H1 (cell line): Measurements from ENCODE around the gene DSTN. TPM values are rescaled to one million over a fixed set of nuclear protein-coding genes. Genes with fewer than 3 reads are reported as not detected.

Source experiments
- CTCF ChIA-PET: fragments of 300-600 bp; sonication (Branson Sonifier 250); formaldehyde crosslinking; loops from one replicate; lab custom pipeline; 2021; ENCODE audit not compliant: partially characterized antibody; lab: Charles Lee
- POLR2A ChIA-PET: fragments of 300-600 bp; sonication (Branson Sonifier 250); formaldehyde crosslinking; loops from one replicate; lab custom pipeline; 2021; ENCODE audit warnings: inconsistent platforms; ENCODE audit not compliant: partially characterized antibody; lab: Charles Lee
- DNase-seq, 2 experiments: peaks; one replicate each; pipeline versions ENCODE4 v3.0.0 to v3.0.0-alpha.2; 2010 to 2022; ENCODE audit warnings: low spot score in 2 of 2, low read depth in 1 of 2, mixed read lengths in 1 of 2
- FAIRE-seq: peaks from 2 replicates; lab custom pipeline; 2011; peaks lifted over from hg19 to GRCh38; lab: Jason Lieb, UNC
- H2AFZ ChIP-seq: 2 replicates; pipeline ENCODE4 v1.8.1; 2012; ENCODE audit warnings: low read length, inconsistent platforms
- H2AK5ac ChIP-seq: 2 replicates; pipeline ENCODE4 v1.6.1; 2013; ENCODE audit warnings: low read depth, low read length
- H2BK120ac ChIP-seq: replicated peaks from 2 replicates; pipeline ENCODE3; 2013; ENCODE audit warnings: low read depth, low read length, inconsistent platforms
- H2BK12ac ChIP-seq: 2 replicates; pipeline ENCODE4 v1.6.1; 2013; ENCODE audit warnings: low read depth, low read length
- H2BK15ac ChIP-seq: 2 replicates; pipeline ENCODE4 v1.6.1; 2013; ENCODE audit warnings: low read length
- H2BK20ac ChIP-seq: 2 replicates; pipeline ENCODE4 v1.6.1; 2013; ENCODE audit warnings: low read length
- H2BK5ac ChIP-seq: 2 replicates; pipeline ENCODE4 v1.6.1; 2013; ENCODE audit warnings: low read depth, low read length
- H3K14ac ChIP-seq: 2 replicates; pipeline ENCODE4 v1.6.1; 2013; ENCODE audit warnings: inconsistent platforms; ENCODE audit not compliant: insufficient read length
- H3K18ac ChIP-seq: 2 replicates; pipeline ENCODE4 v1.6.1; 2013; ENCODE audit warnings: low read length; ENCODE audit errors: extremely low read depth
- H3K23ac ChIP-seq: 2 replicates; pipeline ENCODE4 v1.6.1; 2013; ENCODE audit warnings: inconsistent platforms; ENCODE audit not compliant: insufficient read length
- H3K23me2 ChIP-seq: 2 replicates; pipeline ENCODE4 v1.6.1; 2013; ENCODE audit warnings: low read depth, low read length
- H3K27ac ChIP-seq: 2 replicates; pipeline ENCODE4 v1.6.1; 2011; ENCODE audit warnings: low read depth, low read length, inconsistent platforms
- H3K27me3 ChIP-seq, 4 experiments: replicated peaks in 1 of 4; 1 replicate in 1 of 4; 2 replicates in 3 of 4; pipeline versions ENCODE4 v1.6.1 to v1.8.1; 2011 to 2013; ENCODE audit warnings: low read length in 3 of 4, mild to moderate bottlenecking in 3 of 4, inconsistent platforms in 2 of 4, mixed read lengths in 2 of 4, moderate library complexity in 1 of 4; ENCODE audit not compliant: control insufficient read depth in 3 of 4, insufficient read depth in 3 of 4; ENCODE audit errors: extremely low read depth in 1 of 4
- H3K36me3 ChIP-seq, 4 experiments: 2 replicates each; pipeline versions ENCODE4 v1.6.1 to v1.8.1; 2011 to 2013; ENCODE audit warnings: mild to moderate bottlenecking in 4 of 4, low read length in 3 of 4, moderate library complexity in 2 of 4, control low read depth in 1 of 4, inconsistent platforms in 1 of 4; ENCODE audit not compliant: insufficient read depth in 4 of 4, control insufficient read depth in 2 of 4
- H3K4ac ChIP-seq: replicated peaks from 2 replicates; pipeline ENCODE3; 2013; ENCODE audit warnings: low read length, low read depth, mixed read lengths, inconsistent platforms; ENCODE audit not compliant: insufficient read length
- H3K4me1 ChIP-seq, 4 experiments: replicated peaks in 1 of 4; 1 replicate in 1 of 4; 2 replicates in 3 of 4; pipeline versions ENCODE4 v1.6.1 to v1.8.1; 2011 to 2013; ENCODE audit warnings: low read length in 3 of 4, inconsistent platforms in 2 of 4, mixed read lengths in 1 of 4; ENCODE audit not compliant: insufficient read depth in 4 of 4, control insufficient read depth in 3 of 4
- H3K4me2 ChIP-seq, 2 experiments: 2 replicates each; pipeline versions ENCODE4 v1.6.1 to v1.8.1; 2011 to 2013; ENCODE audit warnings: low read depth in 2 of 2, low read length in 2 of 2, control low read depth in 1 of 2, inconsistent platforms in 1 of 2, mild to moderate bottlenecking in 1 of 2; ENCODE audit not compliant: insufficient read depth in 1 of 2
- H3K4me3 ChIP-seq, 4 experiments: fragments of 200-600, 300-600 bp in 1 of 4; sonication (generic), shearing (Covaris generic), sonication (Bioruptor Twin) in 1 of 4; 2 replicates each; pipeline versions ENCODE4 v1.5.1 to v1.8.1; 2011 to 2016; ENCODE audit warnings: low read length in 4 of 4, low read depth in 3 of 4, control low read depth in 2 of 4, inconsistent platforms in 2 of 4, mild to moderate bottlenecking in 2 of 4, mixed read lengths in 1 of 4, moderate library complexity in 1 of 4; ENCODE audit not compliant: insufficient read depth in 2 of 4; ENCODE audit errors: extremely low read depth in 1 of 4
- H3K56ac ChIP-seq: replicated peaks from 2 replicates; pipeline ENCODE3; 2013; ENCODE audit warnings: low read depth, mild to moderate bottlenecking, mixed read lengths, low read length, inconsistent platforms; ENCODE audit not compliant: insufficient read length
- H3K79me1 ChIP-seq: 2 replicates; pipeline ENCODE4 v1.6.1; 2013; ENCODE audit warnings: low read depth, low read length, control low read depth
- H3K79me2 ChIP-seq, 2 experiments: 2 replicates each; pipeline versions ENCODE4 v1.6.1 to v1.8.1; 2012 to 2013; ENCODE audit warnings: low read length in 2 of 2, mild to moderate bottlenecking in 2 of 2, inconsistent platforms in 1 of 2; ENCODE audit not compliant: insufficient read depth in 2 of 2, control insufficient read depth in 1 of 2
- H3K9ac ChIP-seq, 4 experiments: replicated peaks in 1 of 4; 1 replicate in 1 of 4; 2 replicates in 3 of 4; pipeline versions ENCODE4 v1.6.1 to v1.8.1; 2011 to 2013; ENCODE audit warnings: low read depth in 3 of 4, low read length in 3 of 4, control low read depth in 2 of 4, mild to moderate bottlenecking in 2 of 4, moderate library complexity in 2 of 4, inconsistent platforms in 1 of 4; ENCODE audit errors: extremely low read depth in 1 of 4
- H3K9me3 ChIP-seq, 2 experiments: 2 replicates each; pipeline versions ENCODE4 v1.6.1 to v1.8.1; 2012 to 2013; ENCODE audit warnings: mild to moderate bottlenecking in 2 of 2, moderate library complexity in 2 of 2, control low read depth in 1 of 2, inconsistent platforms in 1 of 2, low read depth in 1 of 2, low read length in 1 of 2, mixed read lengths in 1 of 2; ENCODE audit not compliant: insufficient read depth in 2 of 2
- H4K20me1 ChIP-seq, 2 experiments: replicated peaks in 1 of 2; 2 replicates each; pipeline versions ENCODE3 to v1.8.1; 2011 to 2013; ENCODE audit warnings: inconsistent platforms in 2 of 2, low read length in 2 of 2, mild to moderate bottlenecking in 1 of 2; ENCODE audit not compliant: insufficient read depth in 2 of 2, control insufficient read depth in 1 of 2
- H4K5ac ChIP-seq: 2 replicates; pipeline ENCODE4 v1.6.1; 2013; ENCODE audit warnings: low read length, low read depth, mixed read lengths, inconsistent platforms; ENCODE audit not compliant: insufficient read length
- H4K8ac ChIP-seq: 2 replicates; pipeline ENCODE4 v1.8.0; 2013; ENCODE audit warnings: mild to moderate bottlenecking, moderate library complexity, low read length, inconsistent platforms; ENCODE audit not compliant: insufficient read depth; ENCODE audit errors: extremely low read depth
- H4K91ac ChIP-seq: replicated peaks from 2 replicates; pipeline ENCODE3; 2013; ENCODE audit warnings: low read length, mixed read lengths, inconsistent platforms; ENCODE audit not compliant: insufficient read length
- ASH2L ChIP-seq: fragments of 200-600, 300-600 bp; sonication (generic); IDR thresholded peaks from one replicate; pipeline ENCODE4 v1.7.1; 2017; ENCODE audit warnings: low read length
- KDM1A ChIP-seq: fragments of 200-600, 300-600 bp; sonication (generic); IDR thresholded peaks from 2 replicates; pipeline ENCODE4 v1.7.1; 2016; ENCODE audit warnings: mild to moderate bottlenecking, low read length, borderline replicate concordance
- NANOG ChIP-seq: IDR thresholded peaks from 2 replicates; pipeline ENCODE4 v1.6.1; 2011; ENCODE audit warnings: low read length, low read depth, mild to moderate bottlenecking, inconsistent platforms; ENCODE audit not compliant: insufficient read depth, poor library complexity, severe bottlenecking
- PHF8 ChIP-seq: fragments of 200-600 bp; sonication (generic); conservative IDR thresholded peaks from 2 replicates; pipeline ENCODE4 v1.7.1; 2012; ENCODE audit warnings: low read depth, mild to moderate bottlenecking, inconsistent platforms, low read length, moderate library complexity
- POU5F1 ChIP-seq: IDR thresholded peaks from 2 replicates; pipeline ENCODE4 v1.6.1; 2011; ENCODE audit warnings: low read depth, mild to moderate bottlenecking, low read length, moderate library complexity
- RBBP5 ChIP-seq: IDR thresholded peaks from 2 replicates; pipeline ENCODE4 v1.7.1; 2012; ENCODE audit warnings: low read depth, mild to moderate bottlenecking, inconsistent platforms, low read length, moderate library complexity, borderline replicate concordance
- RFX5 ChIP-seq: IDR thresholded peaks from 2 replicates; pipeline ENCODE4 v1.6.1; 2011; ENCODE audit warnings: low read depth, low read length, improper control_type of control experiment, borderline replicate concordance
- RNF2 ChIP-seq: fragments of 200-900, 300-1000 bp; sonication (generic); IDR thresholded peaks from 2 replicates; pipeline ENCODE4 v1.7.1; 2016; ENCODE audit warnings: borderline replicate concordance, low read depth, mild to moderate bottlenecking, antibody characterized with exemption, low read length; ENCODE audit not compliant: poor library complexity, severe bottlenecking; ENCODE audit errors: missing control alignments
- RXRA ChIP-seq: IDR thresholded peaks from 2 replicates; pipeline ENCODE4 v1.6.1; 2011; ENCODE audit warnings: low read depth, mild to moderate bottlenecking, low read length, moderate library complexity; ENCODE audit not compliant: insufficient read depth
- SIRT6 ChIP-seq: IDR thresholded peaks from one replicate; pipeline ENCODE4 v1.7.1; 2012; ENCODE audit warnings: low read length, inconsistent platforms
- SUZ12 ChIP-seq: fragments of 200-600 bp; sonication (generic); IDR thresholded peaks from 2 replicates; pipeline ENCODE4 v1.6.1; 2012; ENCODE audit warnings: mild to moderate bottlenecking, inconsistent platforms, low read length, moderate library complexity, mixed read lengths
- polyA plus RNA-seq, 7 experiments: library from polyadenylated mRNA; depleted of rRNA in 3 of 7; stranded (reverse) in 5 of 7; unstranded in 2 of 7; fragments of >200 nt in 5 of 7; fragments of 200-250 nt in 2 of 7; gene quantifications; 1 replicate in 5 of 7; 2 replicates in 1 of 7; 4 replicates in 1 of 7; pipeline versions ENCODE4 v1.2.1 to v1.2.3, GENCODE V29; 2011 to 2013; ENCODE audit warnings: missing spikeins in 2 of 7, mixed read lengths in 2 of 7
- total RNA-seq: library from RNA; stranded (reverse); fragmentation: NEBNext Ultra II Directional; extraction: Animal tissue kit (Norgen Biotek cat#: 25700); gene quantifications from 2 replicates; pipeline ENCODE4 v1.2.1, GENCODE V29; 2021
- TF ChIP-seq, protein P1 (sequence below): IDR thresholded peaks from 2 replicates; pipeline ENCODE4 v1.6.1; 2012; ENCODE audit warnings: inconsistent platforms

Gene DSTN
- total and polyA plus RNA-seq, 2 of the 8 experiments (the other 6 are each of a cell fraction or from before 2014, with no cell fraction given), result 43.3 to 208 TPM

DNA sequence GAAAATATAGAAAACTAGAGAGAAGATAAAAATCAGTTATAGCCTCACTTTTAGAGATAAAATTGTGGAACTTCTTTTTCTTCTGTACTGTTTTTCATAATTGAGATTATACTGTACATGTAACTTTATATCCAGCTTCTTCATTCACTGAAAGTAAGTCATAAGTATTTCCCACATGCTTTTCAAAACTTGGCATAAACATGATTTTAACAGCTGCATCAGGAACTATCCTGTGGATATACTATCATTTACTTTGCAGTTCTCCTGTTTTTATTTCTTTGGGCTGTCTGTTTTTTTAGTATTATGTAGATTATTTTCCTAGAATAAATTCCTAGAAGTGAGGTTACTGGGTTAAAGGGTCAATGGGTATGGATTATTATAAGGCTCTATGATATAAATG, 14.8 kb downstream of the DSTN start:
- H3K23me2 ChIP-seq, result no peaks in the 10 kb centered on the region; the same call in 1 of the 2 replicates
- no peaks in the 10 kb centered on the region for H3K36me3 ChIP-seq
- POLR2A ChIA-PET, result interaction anchor here (1.0 kb wide), 2 partner anchors 7 to 9 kb away, joined by 3 to 5 read pairs; no protein-coding TSS in a partner anchor
- H3K56ac ChIP-seq, result no peak overlapping the region
- FAIRE-seq (no peak), DNase-seq (no peak)
- no peak overlapping the region for H2BK20ac ChIP-seq
- H3K27me3 ChIP-seq, result no peaks in the 10 kb centered on the region
- H4K8ac ChIP-seq, result no peak overlapping the region
- H3K79me1 ChIP-seq, result peaks cover 8% of the 10 kb centered on the region
- H3K9ac ChIP-seq, result no peak overlapping the region
- no peak overlapping the region for H3K4me3 ChIP-seq
- TF ChIP-seq NANOG (no peak), ASH2L (no peak), POU5F1 (no peak), PHF8 (no peak), KDM1A (no peak), SUZ12 (no peak), RNF2 (no peak), RFX5 (no peak), RXRA (no peak), SIRT6 (no peak), RBBP5 (no peak)
- TF ChIP-seq, protein P1, sequence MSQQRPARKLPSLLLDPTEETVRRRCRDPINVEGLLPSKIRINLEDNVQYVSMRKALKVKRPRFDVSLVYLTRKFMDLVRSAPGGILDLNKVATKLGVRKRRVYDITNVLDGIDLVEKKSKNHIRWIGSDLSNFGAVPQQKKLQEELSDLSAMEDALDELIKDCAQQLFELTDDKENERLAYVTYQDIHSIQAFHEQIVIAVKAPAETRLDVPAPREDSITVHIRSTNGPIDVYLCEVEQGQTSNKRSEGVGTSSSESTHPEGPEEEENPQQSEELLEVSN, result no peak
- H3K23ac ChIP-seq, result no peak overlapping the region
- H4K20me1 ChIP-seq, result peaks cover 0 to 1% of the 10 kb centered on the region in 2 experiments
- H3K4ac ChIP-seq, result no peak overlapping the region
- H2AFZ ChIP-seq, result no peak overlapping the region
- no peak overlapping the region for H2BK5ac ChIP-seq
- peaks cover 0 to 3% (median under 1%) of the 10 kb centered on the region in 4 experiments; a peak in 2 of 7 replicates for H3K4me1 ChIP-seq
- no peak overlapping the region for H3K14ac ChIP-seq
- H2BK15ac ChIP-seq, result no peak overlapping the region
- H2AK5ac ChIP-seq, result no peak overlapping the region
- no peak overlapping the region for H2BK120ac ChIP-seq
- H3K18ac ChIP-seq, result no peak overlapping the region
- H4K5ac ChIP-seq, result no peak overlapping the region
- H3K9me3 ChIP-seq, result no peaks in the 10 kb centered on the region
- CTCF ChIA-PET, result interaction anchor here (1.3 kb wide), 1 partner anchor 9 kb away, joined by 6 read pairs; no protein-coding TSS in a partner anchor
- H2BK12ac ChIP-seq, result no peak overlapping the region
- no peak overlapping the region for H4K91ac ChIP-seq
- H3K27ac ChIP-seq, result no peak overlapping the region
- H3K79me2 ChIP-seq, result peaks cover 3 to 92% of the 10 kb centered on the region in 2 experiments; a peak in 3 of 4 replicates
- H3K4me2 ChIP-seq, result no peak overlapping the region
